Large intestine (tissue), 3 donors: Measurements from ENCODE around the gene MCRIP2. TPM values are rescaled to one million over a fixed set of nuclear protein-coding genes. Genes with fewer than 3 reads are reported as not detected.
A peak's percentile ranks its signal among the peaks of the same experiment; 100 is the strongest.

Experiments used
- DNase-seq, 2 donors: peaks; one replicate each; pipeline versions ENCODE4 v3.0.0 to v3.0.0-alpha.2; 2013
- H3K27ac ChIP-seq: one replicate; pipeline ENCODE4 v1.5.1; 2013; ENCODE audit warnings: low read length
- H3K27me3 ChIP-seq: 2 replicates; pipeline ENCODE4 v1.6.1; 2013; ENCODE audit warnings: low read length; ENCODE audit not compliant: control insufficient read depth, insufficient read depth
- H3K36me3 ChIP-seq: 2 replicates; pipeline ENCODE4 v1.6.1; 2013; ENCODE audit warnings: low read length; ENCODE audit not compliant: control insufficient read depth, insufficient read depth
- H3K4me1 ChIP-seq: one replicate; pipeline ENCODE4 v1.6.1; 2013; ENCODE audit warnings: low read length; ENCODE audit not compliant: control insufficient read depth, insufficient read depth
- H3K4me3 ChIP-seq: one replicate; pipeline ENCODE4 v1.5.1; 2013; ENCODE audit warnings: low read length
- H3K9me3 ChIP-seq: one replicate; pipeline ENCODE4 v1.6.1; 2013; ENCODE audit warnings: mild to moderate bottlenecking, low read depth, low read length, moderate library complexity; ENCODE audit not compliant: control insufficient read depth
- WGBS: methylation state at CpG from one replicate; pipeline ENCODE4 v1.1.5; 2013; ENCODE audit warnings: low lambda C conversion rate; ENCODE audit not compliant: insufficient coverage; 5-methylcytosine and 5-hydroxymethylcytosine counted together
- polyA plus RNA-seq: library from polyadenylated mRNA; unstranded; fragments of 120-200 nt; gene quantifications from one replicate; pipeline ENCODE4 v1.2.1, GENCODE V29; 2013

MCRIP2 gene
- polyA plus RNA-seq, 1 donor: 43.3 TPM

- Histone ChIP-seq H3K4me1 (peaks cover 29% of the 10 kb centered on the region), H3K36me3 (peaks cover 6% of the 10 kb centered on the region), H3K27ac (no peak overlapping the region), H3K27me3 (no peaks in the 10 kb centered on the region), H3K9me3 (peaks cover 5% of the 10 kb centered on the region), H3K4me3 (no peak overlapping the region)
- no CpG with 5 or more reads among the region's 9 CpGs for WGBS
- DNase-seq: no peak
These were observed 2.8 kb upstream of the MCRIP2 start for GRCh38 chr16:638836-639235.

- H3K27me3 ChIP-seq: no peaks in the 10 kb centered on the region
- no peak for DNase-seq
- H3K27ac ChIP-seq: no peak overlapping the region
- H3K36me3 ChIP-seq: peaks cover 2% of the 10 kb centered on the region
- WGBS: no CpG with 5 or more reads among the region's 5 CpGs
- H3K4me1 ChIP-seq: peaks cover 36% of the 10 kb centered on the region
- peaks cover 5% of the 10 kb centered on the region for H3K9me3 ChIP-seq
- peak overlapping the region; percentile 81 for H3K4me3 ChIP-seq
These were observed 1.0 kb upstream of the MCRIP2 start for GRCh38 chr16:640614-641013.

- no CpG with 5 or more reads among the region's 72 CpGs for WGBS
- peaks cover 10% of the 10 kb centered on the region for H3K36me3 ChIP-seq
These were observed 791 bp downstream of the MCRIP2 start for GRCh38 chr16:642189-643049.

GRCh38 chr16:643050-643368, 1.4 kb downstream of the MCRIP2 start:
- DNase-seq: peak in 1 of 2 donors; percentile 21
- no peaks in the 10 kb centered on the region for H3K27me3 ChIP-seq
- peaks cover 10% of the 10 kb centered on the region for H3K36me3 ChIP-seq
- peaks cover 8% of the 10 kb centered on the region for H3K9me3 ChIP-seq
- peaks cover 52% of the 10 kb centered on the region for H3K4me1 ChIP-seq
- peak overlapping the region; percentile 79 for H3K4me3 ChIP-seq
- WGBS: no CpG with 5 or more reads among the region's 13 CpGs
- peak overlapping the region; percentile 85 for H3K27ac ChIP-seq

More at GRCh38 chr16:642189-643049, 791 bp downstream of the MCRIP2 start:
- H3K9me3 ChIP-seq: peaks cover 5% of the 10 kb centered on the region
- H3K27me3 ChIP-seq: no peaks in the 10 kb centered on the region
- peak overlapping the region; percentile 85 for H3K27ac ChIP-seq
- peak; percentile 49 to 84 for DNase-seq
- peak overlapping the region; percentile 79 for H3K4me3 ChIP-seq
- H3K4me1 ChIP-seq: peaks cover 51% of the 10 kb centered on the region

- no peak overlapping the region for H3K4me3 ChIP-seq
- DNase-seq: no peak
- peak overlapping the region; percentile 78 for H3K27ac ChIP-seq
- 100% methylated on average over 4 of the region's 12 CpGs for whole genome bisulfite sequencing
- peaks cover 10% of the 10 kb centered on the region for H3K9me3 ChIP-seq
- peaks cover 60% of the 10 kb centered on the region for H3K4me1 ChIP-seq
- no peaks in the 10 kb centered on the region for H3K27me3 ChIP-seq
- H3K36me3 ChIP-seq: peaks cover 10% of the 10 kb centered on the region
These were observed 2.9 kb downstream of the MCRIP2 start for GRCh38 chr16:644556-644955.

GRCh38 chr16:645852-646678, 4.4 kb downstream of the MCRIP2 start:
- peaks cover 9% of the 10 kb centered on the region for H3K9me3 ChIP-seq
- peak overlapping the region; percentile 78 for H3K27ac ChIP-seq
- DNase-seq: peak; percentile 78 to 86
- H3K27me3 ChIP-seq: no peaks in the 10 kb centered on the region
- H3K4me1 ChIP-seq: peaks cover 59% of the 10 kb centered on the region
- H3K4me3 ChIP-seq: peak overlapping the region; percentile 8
- H3K36me3 ChIP-seq: peaks cover 10% of the 10 kb centered on the region
- no CpG with 5 or more reads among the region's 32 CpGs for WGBS

- peaks cover 58% of the 10 kb centered on the region for H3K4me1 ChIP-seq
- peaks cover 13% of the 10 kb centered on the region for H3K36me3 ChIP-seq
- no CpG with 5 or more reads among the region's 22 CpGs for WGBS
- peak overlapping the region; percentile 78 for H3K27ac ChIP-seq
- no peaks in the 10 kb centered on the region for H3K27me3 ChIP-seq
- H3K9me3 ChIP-seq: peaks cover 5% of the 10 kb centered on the region
- H3K4me3 ChIP-seq: no peak overlapping the region
- DNase-seq: no peak
These were observed 5.1 kb downstream of the MCRIP2 start for GRCh38 chr16:646679-647172.

- peak in 1 of 2 donors; percentile 34 for DNase-seq
- H3K27me3 ChIP-seq: no peaks in the 10 kb centered on the region
- H3K27ac ChIP-seq: peak overlapping the region; percentile 78
- WGBS: 80% methylated on average over 1 of the region's 25 CpGs
- peaks cover 18% of the 10 kb centered on the region for H3K36me3 ChIP-seq
- H3K4me3 ChIP-seq: no peak overlapping the region
- peaks cover 5% of the 10 kb centered on the region for H3K9me3 ChIP-seq
- peaks cover 58% of the 10 kb centered on the region for H3K4me1 ChIP-seq
These were observed 5.7 kb downstream of the MCRIP2 start for GRCh38 chr16:647173-647902.

GRCh38 chr16:648071-648780, 6.6 kb downstream of the MCRIP2 start:
- no CpG with 5 or more reads among the region's 24 CpGs for WGBS
- Histone ChIP-seq H3K27ac (peak overlapping the region; percentile 88), H3K36me3 (peaks cover 23% of the 10 kb centered on the region), H3K4me1 (peaks cover 51% of the 10 kb centered on the region), H3K27me3 (no peaks in the 10 kb centered on the region), H3K4me3 (peak overlapping the region; percentile 65), H3K9me3 (peaks cover 5% of the 10 kb centered on the region)
- DNase-seq: peak; percentile 42 to 48
